ENCODE measurements around the gene ASIC5. TPM values are rescaled to one million over a fixed set of nuclear protein-coding genes. Genes with fewer than 3 reads are reported as not detected.

The ASIC5 gene
- total and polyA plus RNA-seq, 11 donors: not detected

DNA sequence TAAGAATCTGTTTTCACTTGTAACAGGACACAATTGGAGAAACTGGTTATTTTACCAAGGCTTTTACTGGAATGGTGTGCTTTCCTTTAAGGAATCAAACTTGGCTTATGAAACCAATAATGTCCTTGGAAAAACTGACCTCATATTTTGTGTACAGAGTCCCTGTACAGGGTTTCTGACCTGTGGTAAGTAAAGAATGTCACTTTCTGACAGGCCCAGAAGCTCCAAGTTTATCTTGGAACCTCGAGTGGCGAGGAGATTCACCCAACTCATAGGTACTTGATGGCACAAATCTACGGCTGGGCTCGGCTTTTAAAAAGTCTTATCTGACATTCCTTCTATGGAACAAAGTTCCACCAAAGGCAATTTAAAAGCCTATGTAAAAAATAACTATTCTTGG lies 17.0 kb downstream of the ASIC5 start:
- intact Hi-C loops (cut with DNase I): no loop called here
- WGBS, 4 donors: 65 to 77% (median 72%) methylated on average over 4 of the region's 4 CpGs
- Histone ChIP-seq H3K36me3 (no peaks in the 10 kb centered on the region), H3K9me3 (peaks cover 0 to 17% (median 3%) of the 10 kb centered on the region in 12 donors), H3K4me3 (no peak overlapping the region), H3K27me3 (no peaks in the 10 kb centered on the region), H3K27ac (no peak overlapping the region), H3K4me1 (no peaks in the 10 kb centered on the region)
- DNase-seq (no peak), ATAC-seq (no peak)
- TF ChIP-seq POLR2A (IDR thresholded peaks at IDR 0.05): no peak

DNA sequence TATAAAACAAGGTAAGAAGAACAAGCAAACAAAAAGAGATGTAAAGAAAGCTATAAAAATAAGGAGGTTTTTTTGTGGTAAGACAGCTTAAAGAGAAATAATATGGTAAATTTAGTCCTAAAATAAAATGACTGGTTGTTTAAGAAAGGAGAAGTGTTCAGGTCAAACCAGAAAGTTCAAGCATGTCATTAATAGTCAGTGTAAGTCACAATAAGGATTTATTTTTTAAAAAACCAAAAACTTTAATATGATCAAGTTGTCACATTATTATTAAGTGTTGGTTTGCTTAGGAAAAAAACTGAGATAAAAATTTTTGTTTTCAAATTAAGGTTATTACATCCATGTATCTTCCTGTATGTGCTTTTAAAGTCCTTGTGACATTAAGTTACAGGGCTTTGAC lies 19.1 kb downstream of the ASIC5 start:
- Histone ChIP-seq H3K9me3 (peaks cover 0 to 17% (median 3%) of the 10 kb centered on the region in 12 donors), H3K4me3 (no peak overlapping the region), H3K27me3 (no peaks in the 10 kb centered on the region), H3K36me3 (no peaks in the 10 kb centered on the region), H3K4me1 (no peaks in the 10 kb centered on the region), H3K27ac (no peak overlapping the region)
- DNase-seq: no peak
- intact Hi-C loops (cut with DNase I): no loop called here
- no peak for ATAC-seq
- TF ChIP-seq POLR2A (IDR thresholded peaks at IDR 0.05): no peak
- TF ChIP-seq, protein P1, sequence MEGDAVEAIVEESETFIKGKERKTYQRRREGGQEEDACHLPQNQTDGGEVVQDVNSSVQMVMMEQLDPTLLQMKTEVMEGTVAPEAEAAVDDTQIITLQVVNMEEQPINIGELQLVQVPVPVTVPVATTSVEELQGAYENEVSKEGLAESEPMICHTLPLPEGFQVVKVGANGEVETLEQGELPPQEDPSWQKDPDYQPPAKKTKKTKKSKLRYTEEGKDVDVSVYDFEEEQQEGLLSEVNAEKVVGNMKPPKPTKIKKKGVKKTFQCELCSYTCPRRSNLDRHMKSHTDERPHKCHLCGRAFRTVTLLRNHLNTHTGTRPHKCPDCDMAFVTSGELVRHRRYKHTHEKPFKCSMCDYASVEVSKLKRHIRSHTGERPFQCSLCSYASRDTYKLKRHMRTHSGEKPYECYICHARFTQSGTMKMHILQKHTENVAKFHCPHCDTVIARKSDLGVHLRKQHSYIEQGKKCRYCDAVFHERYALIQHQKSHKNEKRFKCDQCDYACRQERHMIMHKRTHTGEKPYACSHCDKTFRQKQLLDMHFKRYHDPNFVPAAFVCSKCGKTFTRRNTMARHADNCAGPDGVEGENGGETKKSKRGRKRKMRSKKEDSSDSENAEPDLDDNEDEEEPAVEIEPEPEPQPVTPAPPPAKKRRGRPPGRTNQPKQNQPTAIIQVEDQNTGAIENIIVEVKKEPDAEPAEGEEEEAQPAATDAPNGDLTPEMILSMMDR (IDR thresholded peaks at IDR 0.05): no peak

GRCh38 chr4:155842080-155842479 lies 24.0 kb downstream of the ASIC5 start:
- Histone ChIP-seq H3K27me3 (no peaks in the 10 kb centered on the region), H3K4me1 (no peaks in the 10 kb centered on the region), H3K9me3 (peaks cover 0 to 3% (median 0%) of the 10 kb centered on the region in 12 donors), H3K4me3 (no peak overlapping the region), H3K36me3 (no peaks in the 10 kb centered on the region), H3K27ac (no peak overlapping the region)
- intact Hi-C loops (cut with DNase I): no loop called here
- ATAC-seq: no peak
- no peak for TF ChIP-seq POLR2A (IDR thresholded peaks at IDR 0.05)
- TF ChIP-seq, protein P1 (IDR thresholded peaks at IDR 0.05): no peak
- DNase-seq: no peak

- ATAC-seq: no peak
- no peak for DNase-seq
- intact Hi-C loops (cut with DNase I): no loop called here
- H3K4me3 ChIP-seq: no peak overlapping the region
- no peak overlapping the region for H3K27ac ChIP-seq
- no peaks in the 10 kb centered on the region for H3K27me3 ChIP-seq
- no peaks in the 10 kb centered on the region for H3K4me1 ChIP-seq
- TF ChIP-seq, protein P1 (IDR thresholded peaks at IDR 0.05): no peak
- no peak for TF ChIP-seq POLR2A (IDR thresholded peaks at IDR 0.05)
- H3K9me3 ChIP-seq: no peaks in the 10 kb centered on the region
- WGBS, 4 donors: 61 to 67% (median 66%) methylated on average over 1 of the region's 1 CpG
- no peaks in the 10 kb centered on the region for H3K36me3 ChIP-seq
Observed at GRCh38 chr4:155837203-155837796, 28.8 kb downstream of the ASIC5 start.

DNA sequence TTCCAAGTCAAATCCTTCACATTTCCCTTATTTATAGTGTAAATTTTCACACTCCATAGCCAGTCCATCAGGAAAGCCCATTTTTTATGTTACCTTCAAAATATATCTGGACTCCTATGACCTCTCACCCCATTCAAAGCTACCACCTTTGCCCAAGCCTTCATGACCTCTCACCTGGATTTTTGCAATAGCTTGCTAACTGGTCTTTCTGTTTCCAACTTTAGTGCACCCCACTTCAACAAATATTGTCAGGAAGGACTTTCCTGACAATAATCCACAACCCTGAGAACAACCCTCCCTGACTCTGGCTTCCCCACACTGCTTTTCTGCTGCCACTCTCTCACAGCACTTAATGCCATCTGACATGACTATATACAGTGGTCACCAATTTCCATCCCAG lies 33.4 kb downstream of the ASIC5 start:
- DNase-seq (no peak), ATAC-seq (no peak)
- intact Hi-C loops (cut with DNase I): no loop called here
- Histone ChIP-seq H3K9me3 (no peaks in the 10 kb centered on the region), H3K27me3 (no peaks in the 10 kb centered on the region), H3K4me3 (no peak overlapping the region), H3K36me3 (no peaks in the 10 kb centered on the region), H3K27ac (no peak overlapping the region), H3K4me1 (no peaks in the 10 kb centered on the region)
- TF ChIP-seq, protein P1 (IDR thresholded peaks at IDR 0.05): no peak
- TF ChIP-seq POLR2A (IDR thresholded peaks at IDR 0.05): no peak

Data from heart left ventricle (tissue), 16 donors.